ENCODE data around the gene RASSF8.

GRCh38 chr12:25977047-25977446 is 18.6 kb downstream of the RASSF8 start:
- TF ChIP-seq POLR2AphosphoS5 (IDR thresholded peaks at IDR 0.05; ENCODE audit: low read depth): no peak
- no peak for TF ChIP-seq EZH2 (IDR thresholded peaks at IDR 0.05; ENCODE audit: low read depth, unreplicated experiment)
- no peak for TF ChIP-seq JUNB (IDR thresholded peaks at IDR 0.05; ENCODE audit: unreplicated experiment)
- TF ChIP-seq, protein P1, sequence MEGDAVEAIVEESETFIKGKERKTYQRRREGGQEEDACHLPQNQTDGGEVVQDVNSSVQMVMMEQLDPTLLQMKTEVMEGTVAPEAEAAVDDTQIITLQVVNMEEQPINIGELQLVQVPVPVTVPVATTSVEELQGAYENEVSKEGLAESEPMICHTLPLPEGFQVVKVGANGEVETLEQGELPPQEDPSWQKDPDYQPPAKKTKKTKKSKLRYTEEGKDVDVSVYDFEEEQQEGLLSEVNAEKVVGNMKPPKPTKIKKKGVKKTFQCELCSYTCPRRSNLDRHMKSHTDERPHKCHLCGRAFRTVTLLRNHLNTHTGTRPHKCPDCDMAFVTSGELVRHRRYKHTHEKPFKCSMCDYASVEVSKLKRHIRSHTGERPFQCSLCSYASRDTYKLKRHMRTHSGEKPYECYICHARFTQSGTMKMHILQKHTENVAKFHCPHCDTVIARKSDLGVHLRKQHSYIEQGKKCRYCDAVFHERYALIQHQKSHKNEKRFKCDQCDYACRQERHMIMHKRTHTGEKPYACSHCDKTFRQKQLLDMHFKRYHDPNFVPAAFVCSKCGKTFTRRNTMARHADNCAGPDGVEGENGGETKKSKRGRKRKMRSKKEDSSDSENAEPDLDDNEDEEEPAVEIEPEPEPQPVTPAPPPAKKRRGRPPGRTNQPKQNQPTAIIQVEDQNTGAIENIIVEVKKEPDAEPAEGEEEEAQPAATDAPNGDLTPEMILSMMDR (conservative IDR thresholded peaks at IDR 0.05; ENCODE audit: low read depth in 2 of 2): no peak
- TF ChIP-seq CREB1 (CRISPR knock-in tag; IDR thresholded peaks at IDR 0.05; ENCODE audit: low read depth): no peak
- TF ChIP-seq, protein P2, sequence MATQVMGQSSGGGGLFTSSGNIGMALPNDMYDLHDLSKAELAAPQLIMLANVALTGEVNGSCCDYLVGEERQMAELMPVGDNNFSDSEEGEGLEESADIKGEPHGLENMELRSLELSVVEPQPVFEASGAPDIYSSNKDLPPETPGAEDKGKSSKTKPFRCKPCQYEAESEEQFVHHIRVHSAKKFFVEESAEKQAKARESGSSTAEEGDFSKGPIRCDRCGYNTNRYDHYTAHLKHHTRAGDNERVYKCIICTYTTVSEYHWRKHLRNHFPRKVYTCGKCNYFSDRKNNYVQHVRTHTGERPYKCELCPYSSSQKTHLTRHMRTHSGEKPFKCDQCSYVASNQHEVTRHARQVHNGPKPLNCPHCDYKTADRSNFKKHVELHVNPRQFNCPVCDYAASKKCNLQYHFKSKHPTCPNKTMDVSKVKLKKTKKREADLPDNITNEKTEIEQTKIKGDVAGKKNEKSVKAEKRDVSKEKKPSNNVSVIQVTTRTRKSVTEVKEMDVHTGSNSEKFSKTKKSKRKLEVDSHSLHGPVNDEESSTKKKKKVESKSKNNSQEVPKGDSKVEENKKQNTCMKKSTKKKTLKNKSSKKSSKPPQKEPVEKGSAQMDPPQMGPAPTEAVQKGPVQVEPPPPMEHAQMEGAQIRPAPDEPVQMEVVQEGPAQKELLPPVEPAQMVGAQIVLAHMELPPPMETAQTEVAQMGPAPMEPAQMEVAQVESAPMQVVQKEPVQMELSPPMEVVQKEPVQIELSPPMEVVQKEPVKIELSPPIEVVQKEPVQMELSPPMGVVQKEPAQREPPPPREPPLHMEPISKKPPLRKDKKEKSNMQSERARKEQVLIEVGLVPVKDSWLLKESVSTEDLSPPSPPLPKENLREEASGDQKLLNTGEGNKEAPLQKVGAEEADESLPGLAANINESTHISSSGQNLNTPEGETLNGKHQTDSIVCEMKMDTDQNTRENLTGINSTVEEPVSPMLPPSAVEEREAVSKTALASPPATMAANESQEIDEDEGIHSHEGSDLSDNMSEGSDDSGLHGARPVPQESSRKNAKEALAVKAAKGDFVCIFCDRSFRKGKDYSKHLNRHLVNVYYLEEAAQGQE (IDR thresholded peaks at IDR 0.05; ENCODE audit: unreplicated experiment): no peak
- TF ChIP-seq EZH2phosphoT487 (IDR thresholded peaks at IDR 0.05; ENCODE audit: unreplicated experiment): no peak
- TF ChIP-seq ZNF114 (CRISPR knock-in tag; IDR thresholded peaks at IDR 0.05): no peak
